HG02973 (cell line): Measurements from ENCODE around the gene SERPINE2.

Experiments used
- ATAC-seq: cut with Tn5 transposase; IDR thresholded peaks from one replicate; pipeline ENCODE4 v1.9.1; 2021; ENCODE audit warnings: moderate library complexity; ENCODE audit not compliant: unreplicated experiment

SERPINE2 gene

GRCh38 chr2:223978451-223978850 is 60.6 kb downstream of the SERPINE2 start:
- ATAC-seq = no peak

- no peak for ATAC-seq
Observed at GRCh38 chr2:223976635-223977226, 62.4 kb downstream of the SERPINE2 start.

- ATAC-seq = no peak
Observed at GRCh38 chr2:223973606-223974005, 65.5 kb downstream of the SERPINE2 start.

- ATAC-seq = no peak
Observed at GRCh38 chr2:223972656-223973102, 66.4 kb downstream of the SERPINE2 start.

GRCh38 chr2:223971731-223972130 is 67.4 kb downstream of the SERPINE2 start:
- no peak for ATAC-seq

- peak; percentile 65 for ATAC-seq
Observed at GRCh38 chr2:223970343-223971128, 68.5 kb downstream of the SERPINE2 start.

- peak; percentile 9 for ATAC-seq
Observed at GRCh38 chr2:223969856-223970255, 69.2 kb downstream of the SERPINE2 start.

GRCh38 chr2:223969315-223969714 is 69.8 kb downstream of the SERPINE2 start:
- no peak for ATAC-seq

GRCh38 chr2:223967981-223968380 is 71.1 kb downstream of the SERPINE2 start:
- ATAC-seq = no peak

- ATAC-seq = no peak
Observed at GRCh38 chr2:223959688-223960087, 79.4 kb downstream of the SERPINE2 start.

GRCh38 chr2:223957092-223957851 is 81.8 kb downstream of the SERPINE2 start, which contains the start of gene MRPL44:
TSS of gene MRPL44 (plus strand) at chr2:223957463. CDS start at chr2:223957473, 10 bp downstream.
- peak; percentile 85 for ATAC-seq

- no peak for ATAC-seq
Observed at GRCh38 chr2:223956300-223956699, 82.8 kb downstream of the SERPINE2 start.

GRCh38 chr2:223954401-223954800 is 84.7 kb downstream of the SERPINE2 start:
- ATAC-seq = no peak

GRCh38 chr2:223952280-223952968 is 86.7 kb downstream of the SERPINE2 start:
- ATAC-seq = peak; percentile 51

- no peak for ATAC-seq
Observed at GRCh38 chr2:223950448-223951347, 88.4 kb downstream of the SERPINE2 start.

- no peak for ATAC-seq
Observed at GRCh38 chr2:223949241-223949840, 89.7 kb downstream of the SERPINE2 start.

- no peak for ATAC-seq
Observed at GRCh38 chr2:223947711-223948205, 91.3 kb downstream of the SERPINE2 start.

GRCh38 chr2:223945755-223946154 is 93.3 kb downstream of the SERPINE2 start:
- no peak for ATAC-seq
